GM18861 (cell line): ENCODE results near the gene SLX9.
"Not testable (repeated sequence)": the region's sequence is repeated elsewhere in the genome, so short reads cannot be mapped to it uniquely, and the experiment has no call there.

ENCODE experiments used
- ATAC-seq: cut with Tn5 transposase; IDR thresholded peaks from one replicate; pipeline ENCODE4 v1.9.1; 2021; ENCODE audit not compliant: unreplicated experiment

Gene SLX9

GRCh38 chr21:44914176-44914874 lies 25.5 kb upstream of the SLX9 start:
- ATAC-seq: no peak

DNA sequence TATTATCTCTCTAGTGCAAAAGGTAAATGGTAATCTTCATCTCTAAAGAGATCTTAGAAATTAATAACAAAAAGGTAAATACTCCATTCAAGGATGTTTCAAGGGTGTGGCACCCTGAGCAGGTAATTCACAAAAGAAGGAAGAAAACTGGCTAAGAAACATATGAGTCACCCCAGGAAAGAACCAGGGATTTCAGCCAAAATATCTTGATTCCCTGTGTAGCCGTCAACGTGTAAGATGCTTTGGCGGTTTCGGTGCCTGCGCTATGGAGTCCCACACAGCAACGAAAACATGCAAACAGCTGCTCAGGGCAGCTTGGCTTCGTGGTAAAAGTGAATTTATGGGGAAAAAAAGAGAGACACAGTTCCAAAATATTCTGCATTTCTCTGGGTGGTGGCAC lies 22.9 kb upstream of the SLX9 start:
- no peak for ATAC-seq

DNA sequence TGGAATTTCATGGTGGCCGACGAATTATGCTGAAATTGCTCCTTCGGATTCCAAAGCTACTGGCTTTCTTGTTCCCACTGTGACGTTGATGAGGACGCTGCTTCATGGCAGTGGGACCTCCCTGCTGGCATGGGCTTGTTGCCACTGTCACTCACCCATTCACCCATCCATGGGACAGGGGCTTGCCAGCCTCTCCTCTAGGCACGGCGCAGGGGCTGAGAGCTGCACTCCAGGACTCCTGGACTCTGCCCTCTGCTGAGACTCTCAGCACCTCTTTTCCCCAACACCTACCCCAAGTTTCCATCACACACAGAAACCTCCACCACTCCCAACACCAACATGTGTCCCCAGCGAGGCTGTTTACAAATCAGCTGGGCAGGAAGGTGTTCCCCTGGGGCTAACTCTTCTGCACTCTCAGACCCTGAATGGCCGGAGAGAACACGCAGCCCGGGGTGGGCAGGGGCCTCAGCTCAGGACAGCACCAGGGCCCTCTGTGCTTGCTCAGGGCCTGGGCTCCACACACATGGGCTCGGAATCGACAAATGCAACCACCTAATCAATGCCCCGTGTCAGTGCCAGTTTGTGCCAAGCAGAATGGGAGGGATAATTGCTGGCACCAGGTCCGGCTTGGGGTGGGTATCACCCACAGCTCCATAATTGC lies 22.3 kb upstream of the SLX9 start:
- ATAC-seq: no peak

GRCh38 chr21:44918107-44918470 lies 21.7 kb upstream of the SLX9 start:
- ATAC-seq: no peak

GRCh38 chr21:44918581-44919033 lies 21.2 kb upstream of the SLX9 start:
- ATAC-seq: no peak

DNA sequence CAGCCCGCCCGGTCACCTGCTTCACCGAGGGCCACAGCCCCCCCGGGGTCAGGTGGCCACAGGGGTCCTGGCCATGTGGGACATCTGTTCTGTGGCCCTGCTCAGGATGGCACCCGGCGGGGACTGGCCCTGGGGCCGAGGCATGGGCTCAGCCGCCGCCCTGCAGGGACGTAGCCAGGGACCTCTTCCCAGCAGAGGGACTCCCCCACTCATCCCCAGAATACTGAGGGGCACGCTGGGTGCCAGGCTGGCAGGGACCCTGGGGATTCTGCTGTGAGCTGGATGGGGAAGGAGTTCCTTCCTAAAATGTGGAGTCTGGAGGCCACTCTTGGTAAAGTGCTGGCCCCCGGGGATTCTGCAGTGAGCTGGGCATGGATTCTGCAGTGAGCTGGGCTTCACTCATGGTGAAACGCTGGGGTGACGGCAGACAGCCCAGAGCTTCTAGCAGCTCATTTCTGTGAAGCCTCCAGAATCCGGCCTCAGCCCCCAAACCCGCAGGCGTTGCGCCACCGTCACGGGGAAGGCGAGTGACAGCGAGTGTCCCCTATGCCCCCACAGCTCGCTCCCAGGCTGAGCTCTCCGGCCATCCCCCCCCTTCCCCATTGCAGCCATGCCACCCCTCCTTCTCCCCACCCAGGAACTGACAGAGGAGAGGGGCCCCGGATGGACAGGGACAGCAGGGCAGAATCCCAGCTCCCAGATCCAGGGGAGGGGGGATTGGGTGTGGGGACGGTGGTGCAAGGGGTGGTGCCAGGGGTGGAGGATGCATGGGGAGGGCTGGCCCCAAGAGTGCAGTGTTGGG lies 20.5 kb upstream of the SLX9 start:
- ATAC-seq: no peak

DNA sequence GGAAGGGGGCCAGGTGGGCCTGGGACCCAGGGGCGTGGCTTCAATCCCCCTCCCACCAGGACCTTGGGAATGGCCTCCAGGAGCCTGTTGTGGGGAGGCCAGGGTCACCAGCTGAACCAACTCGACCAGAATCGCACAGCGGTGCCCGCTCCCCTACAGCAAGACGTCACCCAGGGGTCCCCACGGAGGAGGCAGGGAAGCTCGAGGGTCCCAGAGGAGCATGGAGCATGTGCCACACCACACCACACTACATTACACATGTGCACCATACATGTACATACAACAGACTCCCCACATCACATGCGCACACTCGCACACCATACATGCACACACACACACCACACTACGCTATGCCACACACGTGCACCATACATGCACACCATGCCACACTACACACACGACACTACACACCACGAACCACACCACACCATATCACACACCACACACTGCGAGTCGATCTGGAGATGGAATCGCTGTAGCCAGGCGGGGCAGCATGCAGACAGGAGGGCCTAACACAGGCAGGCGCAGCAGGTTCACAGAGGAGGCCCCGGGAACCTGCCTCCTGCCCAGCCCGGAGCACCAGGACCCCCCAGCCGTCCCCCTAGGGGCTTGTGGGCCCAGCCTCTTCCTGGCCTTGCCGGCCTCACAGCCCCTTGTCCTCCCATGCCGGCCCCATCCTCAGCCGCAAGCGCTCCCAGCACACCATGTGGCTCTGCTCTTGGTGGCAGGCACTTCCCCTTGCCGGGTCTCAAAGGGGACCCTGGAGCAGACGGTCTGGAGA lies 19.7 kb upstream of the SLX9 start:
- ATAC-seq: no peak

DNA sequence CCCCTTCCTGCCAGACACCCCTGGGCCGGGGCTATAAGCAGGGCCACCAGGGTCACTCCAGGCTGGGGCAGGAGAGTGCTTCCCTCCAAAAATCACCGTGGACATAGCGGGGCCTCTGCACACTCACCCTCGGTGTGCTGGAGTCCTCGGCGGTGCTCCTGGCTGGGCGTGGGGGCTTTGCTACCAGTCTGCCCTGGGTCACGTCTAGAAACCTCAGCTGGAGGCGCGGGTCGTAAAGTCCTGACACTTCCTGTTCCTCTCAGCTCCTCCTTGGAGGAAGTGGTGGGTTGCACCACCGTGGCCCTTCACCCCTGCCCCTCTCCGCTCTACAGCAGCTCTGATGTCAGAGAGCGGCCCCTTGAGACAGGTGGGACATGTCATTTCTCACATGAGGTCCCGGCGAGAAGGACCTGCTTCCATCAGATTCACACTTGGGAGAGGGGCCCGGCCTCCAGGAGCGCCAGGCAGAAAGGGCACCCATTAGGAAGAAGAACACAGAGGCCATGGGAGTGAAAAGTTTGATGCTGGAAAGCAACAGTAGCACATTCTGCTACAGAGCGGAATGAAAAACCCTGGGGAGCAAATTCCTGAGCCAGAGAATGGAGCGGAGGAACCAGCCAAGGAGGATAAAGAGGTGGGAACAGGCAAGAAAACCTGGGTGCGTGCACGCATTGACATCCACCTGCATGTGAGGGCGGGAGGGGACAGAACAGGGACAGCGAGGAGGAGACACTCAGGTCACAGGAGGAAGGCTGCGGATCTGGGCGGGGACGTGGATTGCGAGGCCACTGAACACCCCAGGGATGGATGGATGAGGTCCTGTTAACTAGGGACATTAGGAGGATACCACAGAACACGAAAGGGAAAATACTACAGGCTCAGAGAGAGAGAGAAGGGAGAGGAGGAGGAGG lies 18.9 kb upstream of the SLX9 start, which contains the start of gene ITGB2:
Gene ITGB2 (minus strand): TSS at position 206 of the 911 bp plus-strand sequence. CDS start 10,117 bp downstream, outside the sequence.
- peak; percentile 56 for ATAC-seq

GRCh38 chr21:44921928-44922327 lies 17.9 kb upstream of the SLX9 start:
- ATAC-seq: no peak

GRCh38 chr21:44923480-44924084 lies 16.2 kb upstream of the SLX9 start:
- ATAC-seq: no peak

DNA sequence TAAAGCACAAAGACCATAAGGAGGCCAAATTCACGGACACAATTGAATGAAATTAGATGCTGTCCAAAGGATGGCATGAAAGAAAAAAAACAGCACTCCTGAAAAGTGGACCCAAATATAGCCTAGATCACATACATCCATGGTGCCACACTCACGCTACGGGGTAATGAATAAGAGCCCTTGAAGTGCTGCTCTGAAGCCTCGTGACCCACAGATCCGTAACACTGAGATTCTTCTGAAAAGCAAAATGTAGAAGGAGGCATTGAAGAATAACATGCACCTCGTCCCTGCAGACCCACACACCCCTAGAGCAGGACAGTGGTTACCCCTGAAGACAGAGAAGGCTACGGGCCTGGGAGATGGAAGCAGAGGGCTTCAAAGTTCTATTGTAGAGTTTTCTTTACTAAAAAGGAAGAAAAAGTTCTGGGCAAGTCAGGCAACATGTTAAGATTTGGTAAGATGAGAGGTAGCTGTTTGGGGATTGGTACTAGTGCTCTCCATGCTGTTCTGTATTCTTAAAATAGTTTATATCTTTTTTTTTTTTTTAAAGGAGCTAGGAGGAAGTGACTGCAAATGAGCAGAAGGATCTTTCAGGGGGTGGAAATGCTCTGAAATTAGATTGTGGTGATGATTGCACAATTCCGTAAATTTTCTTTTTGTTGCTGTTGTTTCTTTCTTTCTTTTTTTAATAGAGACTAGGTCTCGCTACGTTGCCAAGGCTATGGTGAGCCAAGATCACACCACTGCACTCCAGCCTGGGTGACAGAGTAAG lies 15.0 kb upstream of the SLX9 start:
- no peak for ATAC-seq

DNA sequence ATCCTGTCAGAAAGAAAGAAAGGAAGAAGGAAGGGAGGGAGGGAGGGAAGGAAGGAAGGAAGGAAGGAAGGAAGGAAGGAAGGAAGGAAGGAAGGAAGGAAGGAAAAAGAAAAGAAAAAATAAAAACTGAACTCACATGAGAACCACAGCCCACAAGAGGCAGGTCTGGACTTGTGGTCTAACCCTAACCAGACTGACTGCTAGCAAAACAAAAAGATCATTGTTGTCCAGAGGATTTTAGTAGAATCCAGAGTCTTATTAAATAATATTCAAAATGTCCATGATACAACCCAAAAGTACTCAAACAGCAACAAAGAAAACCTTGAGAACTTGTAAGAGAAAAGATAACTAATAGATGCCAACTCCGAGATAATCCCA lies 14.5 kb upstream of the SLX9 start:
- no peak for ATAC-seq

- ATAC-seq: no peak
Observed at GRCh38 chr21:44926331-44927101, 13.3 kb upstream of the SLX9 start.

GRCh38 chr21:44927259-44927586 lies 12.6 kb upstream of the SLX9 start:
- ATAC-seq: no peak

- ATAC-seq: peak; percentile 31
Observed at GRCh38 chr21:44927587-44928461, 12.0 kb upstream of the SLX9 start.

DNA sequence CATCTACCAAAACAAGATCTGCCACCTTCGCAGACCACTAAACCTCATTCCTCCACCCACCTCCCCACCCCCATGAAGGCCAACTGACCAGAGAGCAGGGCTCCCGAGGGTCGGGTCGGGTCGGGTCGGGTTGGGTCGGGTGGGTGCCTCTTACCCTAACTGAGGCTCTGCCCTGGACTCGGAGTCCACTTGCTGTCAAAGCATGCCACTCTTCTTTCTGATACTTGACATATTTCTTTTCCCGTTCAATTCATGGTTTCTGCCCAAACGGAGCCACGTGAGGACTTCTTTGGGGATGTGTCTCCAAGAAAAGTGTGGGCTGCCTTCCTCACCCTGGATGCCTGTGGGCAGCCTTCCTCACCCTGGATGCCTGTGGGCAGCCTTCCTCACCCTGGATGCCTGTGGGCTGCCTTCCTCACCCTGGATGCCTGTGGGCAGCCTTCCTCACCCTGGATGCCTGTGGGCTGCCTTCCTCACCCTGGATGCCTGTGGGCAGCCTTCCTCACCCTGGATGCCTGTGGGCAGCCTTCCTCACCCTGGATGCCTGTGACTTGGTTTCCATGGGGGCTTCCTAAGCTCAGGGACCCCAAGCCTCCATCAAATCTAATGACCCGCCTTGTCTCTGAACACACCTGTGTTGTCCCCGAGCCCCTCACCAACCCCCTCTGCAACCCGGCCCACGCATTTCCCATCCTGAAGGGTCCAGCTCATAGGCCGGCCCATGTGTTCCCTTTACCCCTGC lies 11.2 kb upstream of the SLX9 start:
- not testable (repeated sequence) for ATAC-seq
